HG03432 (cell line): Measurements from ENCODE around the gene ZNF680.
"Not testable (repeated sequence)": the region's sequence is repeated elsewhere in the genome, so short reads cannot be mapped to it uniquely, and the experiment has no call there.

Experiments used
- ATAC-seq: cut with Tn5 transposase; IDR thresholded peaks from one replicate; pipeline ENCODE4 v1.9.1; 2021; ENCODE audit warnings: mild to moderate bottlenecking, moderate library complexity; ENCODE audit not compliant: unreplicated experiment

The ZNF680 gene

GRCh38 chr7:64557601-64558322 is 5.1 kb downstream of the ZNF680 start:
- no peak for ATAC-seq

- ATAC-seq, result no peak
Observed at GRCh38 chr7:64555046-64555445, 7.8 kb downstream of the ZNF680 start.

GRCh38 chr7:64554188-64554587 is 8.7 kb downstream of the ZNF680 start:
- not testable (repeated sequence) for ATAC-seq

- no peak for ATAC-seq
Observed at GRCh38 chr7:64551375-64552142, 11.3 kb downstream of the ZNF680 start.

GRCh38 chr7:64544010-64544409 is 18.9 kb downstream of the ZNF680 start:
- ATAC-seq, result no peak

GRCh38 chr7:64541438-64542359 is 21.2 kb downstream of the ZNF680 start:
- ATAC-seq, result no peak

GRCh38 chr7:64533756-64534155 is 29.1 kb downstream of the ZNF680 start:
- no peak for ATAC-seq

GRCh38 chr7:64528770-64529169 is 34.1 kb downstream of the ZNF680 start:
- ATAC-seq, result no peak

- no peak for ATAC-seq
Observed at GRCh38 chr7:64521409-64521984, 41.4 kb downstream of the ZNF680 start.

- ATAC-seq, result no peak
Observed at GRCh38 chr7:64516451-64516850, 46.4 kb downstream of the ZNF680 start.

GRCh38 chr7:64515781-64516180 is 47.1 kb downstream of the ZNF680 start:
- ATAC-seq, result no peak

GRCh38 chr7:64515330-64515729 is 47.5 kb downstream of the ZNF680 start:
- no peak for ATAC-seq

- no peak for ATAC-seq
Observed at GRCh38 chr7:64509583-64509982, 53.3 kb downstream of the ZNF680 start.

GRCh38 chr7:64504581-64505120 is 58.2 kb downstream of the ZNF680 start:
- no peak for ATAC-seq

GRCh38 chr7:64498270-64498669 is 64.6 kb downstream of the ZNF680 start:
- no peak for ATAC-seq

GRCh38 chr7:64494912-64495461 is 67.9 kb downstream of the ZNF680 start:
- no peak for ATAC-seq

- ATAC-seq, result no peak
Observed at GRCh38 chr7:64485623-64486022, 77.2 kb downstream of the ZNF680 start.
